Measurements from ENCODE around the gene TULP4.

Gene TULP4

DNA sequence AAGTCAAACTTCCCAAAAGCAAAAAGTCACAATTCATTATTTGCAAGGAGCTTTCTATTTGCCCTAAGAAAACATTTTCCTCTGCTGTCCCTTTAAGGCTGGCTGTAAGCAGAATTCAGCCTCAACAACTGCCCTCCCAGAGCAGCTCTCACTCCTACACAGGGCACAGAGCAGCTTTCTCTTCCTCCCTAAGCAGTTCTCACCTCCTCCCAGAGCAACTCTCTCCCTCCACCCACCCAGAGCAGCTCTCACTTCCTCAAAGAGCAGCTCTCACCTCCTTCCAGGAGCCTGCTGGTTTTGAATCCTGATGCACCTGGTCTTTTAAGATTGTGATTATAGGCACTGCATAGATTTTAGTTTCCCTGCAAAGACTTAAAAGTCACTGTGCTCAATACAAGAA, 127.0 kb downstream of the TULP4 start:
- no peak overlapping the region for H3K4me3 ChIP-seq (ENCODE audit: low read depth, low read length)
- no peak for DNase-seq (ENCODE audit: low read depth)
- TF ChIP-seq, protein P1, sequence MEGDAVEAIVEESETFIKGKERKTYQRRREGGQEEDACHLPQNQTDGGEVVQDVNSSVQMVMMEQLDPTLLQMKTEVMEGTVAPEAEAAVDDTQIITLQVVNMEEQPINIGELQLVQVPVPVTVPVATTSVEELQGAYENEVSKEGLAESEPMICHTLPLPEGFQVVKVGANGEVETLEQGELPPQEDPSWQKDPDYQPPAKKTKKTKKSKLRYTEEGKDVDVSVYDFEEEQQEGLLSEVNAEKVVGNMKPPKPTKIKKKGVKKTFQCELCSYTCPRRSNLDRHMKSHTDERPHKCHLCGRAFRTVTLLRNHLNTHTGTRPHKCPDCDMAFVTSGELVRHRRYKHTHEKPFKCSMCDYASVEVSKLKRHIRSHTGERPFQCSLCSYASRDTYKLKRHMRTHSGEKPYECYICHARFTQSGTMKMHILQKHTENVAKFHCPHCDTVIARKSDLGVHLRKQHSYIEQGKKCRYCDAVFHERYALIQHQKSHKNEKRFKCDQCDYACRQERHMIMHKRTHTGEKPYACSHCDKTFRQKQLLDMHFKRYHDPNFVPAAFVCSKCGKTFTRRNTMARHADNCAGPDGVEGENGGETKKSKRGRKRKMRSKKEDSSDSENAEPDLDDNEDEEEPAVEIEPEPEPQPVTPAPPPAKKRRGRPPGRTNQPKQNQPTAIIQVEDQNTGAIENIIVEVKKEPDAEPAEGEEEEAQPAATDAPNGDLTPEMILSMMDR (IDR thresholded peaks at IDR 0.05; ENCODE audit: control insufficient read depth, extremely low read depth, insufficient read depth) = no peak

- DNase-seq (ENCODE audit: low read depth) = no peak
- H3K4me3 ChIP-seq (ENCODE audit: low read depth, low read length) = no peak overlapping the region
- TF ChIP-seq, protein P1 (IDR thresholded peaks at IDR 0.05; ENCODE audit: control insufficient read depth, extremely low read depth, insufficient read depth) = no peak
Observed at GRCh38 chr6:158441716-158442215, 129.5 kb downstream of the TULP4 start.

DNA sequence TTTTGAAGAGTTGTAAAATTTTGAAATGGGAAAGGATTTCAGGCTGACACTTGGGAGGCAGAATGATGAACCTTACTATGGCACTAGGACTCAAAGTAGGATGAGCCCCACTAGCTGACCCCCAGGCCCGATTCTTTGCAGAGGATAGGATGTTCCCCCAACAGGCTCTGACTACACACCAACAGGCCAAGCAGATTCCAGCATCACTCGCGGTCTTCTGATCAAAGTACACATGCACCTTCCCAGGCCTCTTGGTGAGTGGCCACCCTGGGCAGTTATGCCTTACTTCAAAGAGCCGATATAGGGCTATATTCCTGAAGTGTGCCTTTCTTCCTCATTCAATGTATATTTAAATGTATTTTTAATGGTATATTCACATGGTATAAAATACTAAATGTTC, 130.0 kb downstream of the TULP4 start:
- TF ChIP-seq, protein P1 (IDR thresholded peaks at IDR 0.05; ENCODE audit: control insufficient read depth, extremely low read depth, insufficient read depth) = no peak
- DNase-seq (ENCODE audit: low read depth) = no peak
- H3K4me3 ChIP-seq (ENCODE audit: low read depth, low read length) = no peak overlapping the region

DNA sequence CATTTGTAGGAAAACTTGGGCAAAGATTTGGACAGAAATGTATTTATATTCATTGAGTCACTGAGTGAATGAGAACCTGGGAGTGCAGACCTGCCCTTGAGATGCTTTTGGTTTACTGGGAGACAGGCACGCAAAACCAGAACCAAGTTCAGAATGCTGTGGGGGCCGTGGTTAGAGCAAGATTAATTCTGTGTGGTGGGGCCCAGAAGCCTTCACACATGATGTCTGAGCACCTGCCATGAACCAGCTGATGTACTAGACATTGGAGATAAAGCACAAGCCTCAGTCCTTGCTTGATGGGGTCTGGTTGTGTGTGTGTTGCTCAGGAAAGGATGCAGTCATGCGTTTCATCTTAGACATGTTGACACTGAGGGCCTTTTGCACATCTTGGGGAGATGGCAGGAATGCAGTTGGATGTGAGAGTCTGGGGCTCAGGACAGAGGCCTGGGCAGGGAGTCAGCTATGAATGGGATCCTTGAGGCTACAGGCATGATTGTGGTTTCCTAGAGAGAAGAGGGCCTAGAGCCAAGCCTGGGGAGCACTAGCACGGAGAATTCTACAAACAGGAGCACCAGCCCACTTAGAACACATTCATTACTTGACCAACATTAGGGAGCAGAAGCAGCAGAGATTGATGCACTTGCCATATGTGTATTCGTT, 133.3 kb downstream of the TULP4 start:
- TF ChIP-seq, protein P1 (IDR thresholded peaks at IDR 0.05; ENCODE audit: control insufficient read depth, extremely low read depth, insufficient read depth) = no peak
- no peak overlapping the region for H3K4me3 ChIP-seq (ENCODE audit: low read depth, low read length)
- no peak for DNase-seq (ENCODE audit: low read depth)

DNA sequence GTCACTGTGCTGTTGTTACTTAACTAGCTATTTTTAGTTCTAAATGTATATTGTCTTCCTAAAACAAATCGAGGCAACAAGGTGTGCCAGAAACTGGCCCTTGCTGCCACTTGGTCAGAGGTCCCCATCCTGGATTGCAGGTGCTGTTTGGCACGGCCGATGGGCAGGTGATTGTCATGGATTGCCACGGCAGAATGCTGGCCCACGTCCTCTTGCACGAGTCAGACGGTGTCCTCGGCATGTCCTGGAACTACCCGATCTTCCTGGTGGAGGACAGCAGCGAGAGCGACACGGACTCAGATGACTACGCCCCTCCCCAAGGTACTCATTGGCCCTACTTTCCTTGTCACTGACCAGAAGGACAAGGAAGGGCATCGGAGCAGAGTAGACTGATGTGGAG, 136.6 kb downstream of the TULP4 start:
- no peak for DNase-seq (ENCODE audit: low read depth)
- H3K4me3 ChIP-seq (ENCODE audit: low read depth, low read length) = no peak overlapping the region

GRCh38 chr6:158452191-158452590, 139.9 kb downstream of the TULP4 start:
- no peak for DNase-seq (ENCODE audit: low read depth)
- TF ChIP-seq, protein P1 (IDR thresholded peaks at IDR 0.05; ENCODE audit: control insufficient read depth, extremely low read depth, insufficient read depth) = no peak
- no peak overlapping the region for H3K4me3 ChIP-seq (ENCODE audit: low read depth, low read length)

More for the DNA sequence above, 136.6 kb downstream of the TULP4 start:
- TF ChIP-seq, protein P1 (IDR thresholded peaks at IDR 0.05; ENCODE audit: control insufficient read depth, extremely low read depth, insufficient read depth) = no peak

- H3K4me3 ChIP-seq (ENCODE audit: low read depth, low read length) = no peak overlapping the region
- TF ChIP-seq, protein P1 (IDR thresholded peaks at IDR 0.05; ENCODE audit: control insufficient read depth, extremely low read depth, insufficient read depth) = no peak
- DNase-seq (ENCODE audit: low read depth) = no peak
Observed at GRCh38 chr6:158457131-158457530, 144.9 kb downstream of the TULP4 start.
